ENCODE data around the gene PRKN. TPM values are rescaled to one million over a fixed set of nuclear protein-coding genes. Genes with fewer than 3 reads are reported as not detected.

The PRKN gene
- total and polyA plus RNA-seq, 9 of the 15 experiments (the other 6 are each of a cell fraction or from before 2014, with no cell fraction given), result 0.03 to 0.96 (median 0.15) TPM; not detected in 2

DNA sequence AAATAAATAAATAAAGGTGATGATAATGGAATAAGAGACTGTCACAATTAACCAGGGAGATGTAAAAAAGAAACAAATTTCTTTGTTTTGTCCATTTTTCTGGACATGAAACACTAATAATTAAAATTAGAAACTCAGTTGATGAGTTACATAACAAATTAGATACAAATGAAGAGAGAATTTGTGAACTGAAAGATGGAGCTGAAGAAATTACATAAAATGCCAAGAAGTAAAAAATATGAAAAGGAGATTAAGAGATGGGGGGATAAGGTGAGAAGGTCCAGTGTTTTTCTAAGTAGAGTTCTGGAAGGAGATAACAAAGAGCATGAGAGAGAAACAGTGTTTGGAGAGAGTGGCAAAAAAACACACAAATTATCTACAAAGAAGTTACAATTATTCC, 1364.3 kb downstream of the PRKN start (continued):
- TF ChIP-seq XRCC4 (IDR thresholded peaks at IDR 0.05; ENCODE audit: extremely low read depth, insufficient read depth, insufficient read length) (no peak), PHB (CRISPR knock-in tag; IDR thresholded peaks at IDR 0.05) (no peak), ZNF668 (CRISPR knock-in tag; IDR thresholded peaks at IDR 0.05) (no peak), CBX3 (IDR thresholded peaks at IDR 0.05; ENCODE audit: borderline replicate concordance in 1 of 2, low read length in 2 of 2) (peak in 1 of 2 experiments; percentile 96; a peak in 2 of 3 replicates), ETV1 (tag; conservative IDR thresholded peaks at IDR 0.05; ENCODE audit: low read depth) (no peak), ZFP30 (CRISPR knock-in tag; IDR thresholded peaks at IDR 0.05; ENCODE audit: borderline replicate concordance) (peak; percentile 90), ILK (tag; IDR thresholded peaks at IDR 0.05; ENCODE audit: borderline replicate concordance, low read depth) (no peak), SMAD2 (IDR thresholded peaks at IDR 0.05; ENCODE audit: low read depth, low read length) (no peak), C11orf30 (IDR thresholded peaks at IDR 0.05; ENCODE audit: low read depth) (no peak), E2F3 (CRISPR knock-in tag; IDR thresholded peaks at IDR 0.05) (no peak), ZNF586 (CRISPR knock-in tag; conservative IDR thresholded peaks at IDR 0.05) (no peak), HNRNPH1 (optimal IDR thresholded peaks at IDR 0.05; ENCODE audit: low read depth, low read length) (no peak)
- TF ChIP-seq, protein P1, sequence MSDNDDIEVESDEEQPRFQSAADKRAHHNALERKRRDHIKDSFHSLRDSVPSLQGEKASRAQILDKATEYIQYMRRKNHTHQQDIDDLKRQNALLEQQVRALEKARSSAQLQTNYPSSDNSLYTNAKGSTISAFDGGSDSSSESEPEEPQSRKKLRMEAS (CRISPR knock-in tag; IDR thresholded peaks at IDR 0.05), result no peak
- TF ChIP-seq, protein P2, sequence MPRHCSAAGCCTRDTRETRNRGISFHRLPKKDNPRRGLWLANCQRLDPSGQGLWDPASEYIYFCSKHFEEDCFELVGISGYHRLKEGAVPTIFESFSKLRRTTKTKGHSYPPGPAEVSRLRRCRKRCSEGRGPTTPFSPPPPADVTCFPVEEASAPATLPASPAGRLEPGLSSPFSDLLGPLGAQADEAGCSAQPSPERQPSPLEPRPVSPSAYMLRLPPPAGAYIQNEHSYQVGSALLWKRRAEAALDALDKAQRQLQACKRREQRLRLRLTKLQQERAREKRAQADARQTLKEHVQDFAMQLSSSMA (CRISPR knock-in tag; IDR thresholded peaks at IDR 0.05), result no peak
